ENCODE results near the gene MBTPS1.

- no peak for TF ChIP-seq CTCF (IDR thresholded peaks at IDR 0.05; ENCODE audit: low read depth, low read length, missing input control)
- TF ChIP-seq YY1 (IDR thresholded peaks at IDR 0.05) = no peak
- peak in 1 of 2 donors; percentile 20 for TF ChIP-seq GABPA (IDR thresholded peaks at IDR 0.05 in 1 of 2, conservative IDR thresholded peaks at IDR 0.05 in 1 of 2)
- peak; percentile 24 to 40 for TF ChIP-seq RXRA (IDR thresholded peaks at IDR 0.05)
- TF ChIP-seq REST (IDR thresholded peaks at IDR 0.05) = no peak
- TF ChIP-seq ATF3 (IDR thresholded peaks at IDR 0.05) = no peak
- TF ChIP-seq JUND (IDR thresholded peaks at IDR 0.05) = no peak
Observed at GRCh38 chr16:84096447-84097005, 20.2 kb downstream of the MBTPS1 start.

Measured in liver (tissue), 3 donors.